H1 (cell line): Measurements from ENCODE around the gene CARD11. TPM values are rescaled to one million over a fixed set of nuclear protein-coding genes. Genes with fewer than 3 reads are reported as not detected.

Experiments
- CTCF ChIA-PET: fragments of 300-600 bp; sonication (Branson Sonifier 250); formaldehyde crosslinking; loops from one replicate; lab custom pipeline; 2021; ENCODE audit not compliant: partially characterized antibody; lab: Charles Lee
- POLR2A ChIA-PET: fragments of 300-600 bp; sonication (Branson Sonifier 250); formaldehyde crosslinking; loops from one replicate; lab custom pipeline; 2021; ENCODE audit warnings: inconsistent platforms; ENCODE audit not compliant: partially characterized antibody; lab: Charles Lee
- DNase-seq, 2 experiments: peaks; one replicate each; pipeline versions ENCODE4 v3.0.0 to v3.0.0-alpha.2; 2010 to 2022; ENCODE audit warnings: low spot score in 2 of 2, low read depth in 1 of 2, mixed read lengths in 1 of 2
- FAIRE-seq: peaks from 2 replicates; lab custom pipeline; 2011; peaks lifted over from hg19 to GRCh38; lab: Jason Lieb, UNC
- H2AFZ ChIP-seq: 2 replicates; pipeline ENCODE4 v1.8.1; 2012; ENCODE audit warnings: low read length, inconsistent platforms
- H2AK5ac ChIP-seq: 2 replicates; pipeline ENCODE4 v1.6.1; 2013; ENCODE audit warnings: low read depth, low read length
- H2BK120ac ChIP-seq: replicated peaks from 2 replicates; pipeline ENCODE3; 2013; ENCODE audit warnings: low read depth, low read length, inconsistent platforms
- H2BK12ac ChIP-seq: 2 replicates; pipeline ENCODE4 v1.6.1; 2013; ENCODE audit warnings: low read depth, low read length
- H2BK15ac ChIP-seq: 2 replicates; pipeline ENCODE4 v1.6.1; 2013; ENCODE audit warnings: low read length
- H2BK20ac ChIP-seq: 2 replicates; pipeline ENCODE4 v1.6.1; 2013; ENCODE audit warnings: low read length
- H2BK5ac ChIP-seq: 2 replicates; pipeline ENCODE4 v1.6.1; 2013; ENCODE audit warnings: low read depth, low read length
- H3K14ac ChIP-seq: 2 replicates; pipeline ENCODE4 v1.6.1; 2013; ENCODE audit warnings: inconsistent platforms; ENCODE audit not compliant: insufficient read length
- H3K18ac ChIP-seq: 2 replicates; pipeline ENCODE4 v1.6.1; 2013; ENCODE audit warnings: low read length; ENCODE audit errors: extremely low read depth
- H3K23ac ChIP-seq: 2 replicates; pipeline ENCODE4 v1.6.1; 2013; ENCODE audit warnings: inconsistent platforms; ENCODE audit not compliant: insufficient read length
- H3K23me2 ChIP-seq: 2 replicates; pipeline ENCODE4 v1.6.1; 2013; ENCODE audit warnings: low read depth, low read length
- H3K27ac ChIP-seq: 2 replicates; pipeline ENCODE4 v1.6.1; 2011; ENCODE audit warnings: low read depth, low read length, inconsistent platforms
- H3K27me3 ChIP-seq, 4 experiments: replicated peaks in 1 of 4; 1 replicate in 1 of 4; 2 replicates in 3 of 4; pipeline versions ENCODE4 v1.6.1 to v1.8.1; 2011 to 2013; ENCODE audit warnings: low read length in 3 of 4, mild to moderate bottlenecking in 3 of 4, inconsistent platforms in 2 of 4, mixed read lengths in 2 of 4, moderate library complexity in 1 of 4; ENCODE audit not compliant: control insufficient read depth in 3 of 4, insufficient read depth in 3 of 4; ENCODE audit errors: extremely low read depth in 1 of 4
- H3K36me3 ChIP-seq, 4 experiments: 2 replicates each; pipeline versions ENCODE4 v1.6.1 to v1.8.1; 2011 to 2013; ENCODE audit warnings: mild to moderate bottlenecking in 4 of 4, low read length in 3 of 4, moderate library complexity in 2 of 4, control low read depth in 1 of 4, inconsistent platforms in 1 of 4; ENCODE audit not compliant: insufficient read depth in 4 of 4, control insufficient read depth in 2 of 4
- H3K4ac ChIP-seq: replicated peaks from 2 replicates; pipeline ENCODE3; 2013; ENCODE audit warnings: low read length, low read depth, mixed read lengths, inconsistent platforms; ENCODE audit not compliant: insufficient read length
- H3K4me1 ChIP-seq, 4 experiments: replicated peaks in 1 of 4; 1 replicate in 1 of 4; 2 replicates in 3 of 4; pipeline versions ENCODE4 v1.6.1 to v1.8.1; 2011 to 2013; ENCODE audit warnings: low read length in 3 of 4, inconsistent platforms in 2 of 4, mixed read lengths in 1 of 4; ENCODE audit not compliant: insufficient read depth in 4 of 4, control insufficient read depth in 3 of 4
- H3K4me2 ChIP-seq, 2 experiments: 2 replicates each; pipeline versions ENCODE4 v1.6.1 to v1.8.1; 2011 to 2013; ENCODE audit warnings: low read depth in 2 of 2, low read length in 2 of 2, control low read depth in 1 of 2, inconsistent platforms in 1 of 2, mild to moderate bottlenecking in 1 of 2; ENCODE audit not compliant: insufficient read depth in 1 of 2
- H3K4me3 ChIP-seq, 4 experiments: fragments of 200-600, 300-600 bp in 1 of 4; sonication (generic), shearing (Covaris generic), sonication (Bioruptor Twin) in 1 of 4; 2 replicates each; pipeline versions ENCODE4 v1.5.1 to v1.8.1; 2011 to 2016; ENCODE audit warnings: low read length in 4 of 4, low read depth in 3 of 4, control low read depth in 2 of 4, inconsistent platforms in 2 of 4, mild to moderate bottlenecking in 2 of 4, mixed read lengths in 1 of 4, moderate library complexity in 1 of 4; ENCODE audit not compliant: insufficient read depth in 2 of 4; ENCODE audit errors: extremely low read depth in 1 of 4
- H3K56ac ChIP-seq: replicated peaks from 2 replicates; pipeline ENCODE3; 2013; ENCODE audit warnings: low read depth, mild to moderate bottlenecking, mixed read lengths, low read length, inconsistent platforms; ENCODE audit not compliant: insufficient read length
- H3K79me1 ChIP-seq: 2 replicates; pipeline ENCODE4 v1.6.1; 2013; ENCODE audit warnings: low read depth, low read length, control low read depth
- H3K79me2 ChIP-seq, 2 experiments: 2 replicates each; pipeline versions ENCODE4 v1.6.1 to v1.8.1; 2012 to 2013; ENCODE audit warnings: low read length in 2 of 2, mild to moderate bottlenecking in 2 of 2, inconsistent platforms in 1 of 2; ENCODE audit not compliant: insufficient read depth in 2 of 2, control insufficient read depth in 1 of 2
- H3K9ac ChIP-seq, 4 experiments: replicated peaks in 1 of 4; 1 replicate in 1 of 4; 2 replicates in 3 of 4; pipeline versions ENCODE4 v1.6.1 to v1.8.1; 2011 to 2013; ENCODE audit warnings: low read depth in 3 of 4, low read length in 3 of 4, control low read depth in 2 of 4, mild to moderate bottlenecking in 2 of 4, moderate library complexity in 2 of 4, inconsistent platforms in 1 of 4; ENCODE audit errors: extremely low read depth in 1 of 4
- H3K9me3 ChIP-seq, 2 experiments: 2 replicates each; pipeline versions ENCODE4 v1.6.1 to v1.8.1; 2012 to 2013; ENCODE audit warnings: mild to moderate bottlenecking in 2 of 2, moderate library complexity in 2 of 2, control low read depth in 1 of 2, inconsistent platforms in 1 of 2, low read depth in 1 of 2, low read length in 1 of 2, mixed read lengths in 1 of 2; ENCODE audit not compliant: insufficient read depth in 2 of 2
- H4K20me1 ChIP-seq, 2 experiments: replicated peaks in 1 of 2; 2 replicates each; pipeline versions ENCODE3 to v1.8.1; 2011 to 2013; ENCODE audit warnings: inconsistent platforms in 2 of 2, low read length in 2 of 2, mild to moderate bottlenecking in 1 of 2; ENCODE audit not compliant: insufficient read depth in 2 of 2, control insufficient read depth in 1 of 2
- H4K5ac ChIP-seq: 2 replicates; pipeline ENCODE4 v1.6.1; 2013; ENCODE audit warnings: low read length, low read depth, mixed read lengths, inconsistent platforms; ENCODE audit not compliant: insufficient read length
- H4K8ac ChIP-seq: 2 replicates; pipeline ENCODE4 v1.8.0; 2013; ENCODE audit warnings: mild to moderate bottlenecking, moderate library complexity, low read length, inconsistent platforms; ENCODE audit not compliant: insufficient read depth; ENCODE audit errors: extremely low read depth
- H4K91ac ChIP-seq: replicated peaks from 2 replicates; pipeline ENCODE3; 2013; ENCODE audit warnings: low read length, mixed read lengths, inconsistent platforms; ENCODE audit not compliant: insufficient read length
- ATF2 ChIP-seq: IDR thresholded peaks from 2 replicates; pipeline ENCODE4 v1.6.1; 2012; ENCODE audit warnings: low read length, inconsistent platforms
- BCL11A ChIP-seq, 2 experiments: IDR thresholded peaks; one replicate each; pipeline ENCODE4 v1.6.1; 2011; ENCODE audit warnings: low read depth in 2 of 2, low read length in 2 of 2, mild to moderate bottlenecking in 2 of 2
- RNF2 ChIP-seq: fragments of 200-900, 300-1000 bp; sonication (generic); IDR thresholded peaks from 2 replicates; pipeline ENCODE4 v1.7.1; 2016; ENCODE audit warnings: borderline replicate concordance, low read depth, mild to moderate bottlenecking, antibody characterized with exemption, low read length; ENCODE audit not compliant: poor library complexity, severe bottlenecking; ENCODE audit errors: missing control alignments
- ZNF274 ChIP-seq: IDR thresholded peaks from 2 replicates; pipeline ENCODE4 v1.7.0; 2012; ENCODE audit warnings: low read length, borderline replicate concordance; ENCODE audit errors: extremely low read depth
- WGBS, 2 experiments: shearing (Covaris generic) in 1 of 2; methylation state at CpG; one replicate each; pipeline versions ENCODE4 v1.1.6 to v1.1.7; 2013 to 2015; ENCODE audit warnings: low lambda C conversion rate in 2 of 2, mixed read lengths in 2 of 2, inconsistent platforms in 1 of 2, low coverage in 1 of 2, missing lambda C conversion rate in 1 of 2; ENCODE audit not compliant: insufficient replicate concordance in 2 of 2, insufficient coverage in 1 of 2, insufficient read length in 1 of 2; ENCODE audit errors: extremely low coverage in 1 of 2, missing lambda C conversion rate in 1 of 2; 5-methylcytosine and 5-hydroxymethylcytosine counted together
- polyA plus RNA-seq, 7 experiments: library from polyadenylated mRNA; depleted of rRNA in 3 of 7; stranded (reverse) in 5 of 7; unstranded in 2 of 7; fragments of >200 nt in 5 of 7; fragments of 200-250 nt in 2 of 7; gene quantifications; 1 replicate in 5 of 7; 2 replicates in 1 of 7; 4 replicates in 1 of 7; pipeline versions ENCODE4 v1.2.1 to v1.2.3, GENCODE V29; 2011 to 2013; ENCODE audit warnings: missing spikeins in 2 of 7, mixed read lengths in 2 of 7
- total RNA-seq: library from RNA; stranded (reverse); fragmentation: NEBNext Ultra II Directional; extraction: Animal tissue kit (Norgen Biotek cat#: 25700); gene quantifications from 2 replicates; pipeline ENCODE4 v1.2.1, GENCODE V29; 2021
- TF ChIP-seq, protein P1 (sequence below), 3 experiments: IDR thresholded peaks; 1 replicate in 2 of 3; 2 replicates in 1 of 3; pipeline versions ENCODE4 v1.5.1 to v1.6.1; 2011; ENCODE audit warnings: low read length in 3 of 3, mild to moderate bottlenecking in 3 of 3, inconsistent platforms in 2 of 3, low read depth in 1 of 3, moderate library complexity in 1 of 3; ENCODE audit not compliant: insufficient read depth in 1 of 3; ENCODE audit errors: control extremely low read depth in 1 of 3

The CARD11 gene
- total and polyA plus RNA-seq, 2 of the 8 experiments (the other 6 are each of a cell fraction or from before 2014, with no cell fraction given) = 12.6 to 29.8 TPM

- ChIA-PET CTCF (interaction anchor here (1.5 kb wide), 1 partner anchor 80 kb away, joined by 5 read pairs; no protein-coding TSS in a partner anchor), POLR2A (no interaction called here)
- Histone ChIP-seq H3K23me2 (no peaks in the 10 kb centered on the region), H3K56ac (no peak overlapping the region), H2BK120ac (no peak overlapping the region), H3K27ac (no peak overlapping the region), H3K14ac (no peak overlapping the region), H2BK15ac (no peak overlapping the region), H3K9me3 (no peaks in the 10 kb centered on the region), H3K18ac (no peak overlapping the region), H2BK12ac (no peak overlapping the region), H3K4me2 (no peak overlapping the region), H2AK5ac (no peak overlapping the region), H4K20me1 (no peaks in the 10 kb centered on the region), H4K91ac (no peak overlapping the region), H3K9ac (no peak overlapping the region), H3K79me1 (no peaks in the 10 kb centered on the region; the same call in 1 of the 2 replicates), H3K36me3 (no peaks in the 10 kb centered on the region), H3K23ac (no peak overlapping the region), H3K4ac (no peak overlapping the region), H2BK20ac (no peak overlapping the region), H4K5ac (no peak overlapping the region), H2AFZ (no peak overlapping the region), H3K4me3 (no peak overlapping the region), H4K8ac (no peak overlapping the region), H3K27me3 (no peaks in the 10 kb centered on the region), H3K79me2 (no peaks in the 10 kb centered on the region), H3K4me1 (no peaks in the 10 kb centered on the region), H2BK5ac (no peak overlapping the region)
- TF ChIP-seq ATF2 = no peak
- TF ChIP-seq RNF2 = no peak
- no peak for TF ChIP-seq BCL11A (IDR thresholded peaks at IDR 0.05; ENCODE audit: low read depth in 2 of 2, low read length in 2 of 2)
- TF ChIP-seq, protein P1, sequence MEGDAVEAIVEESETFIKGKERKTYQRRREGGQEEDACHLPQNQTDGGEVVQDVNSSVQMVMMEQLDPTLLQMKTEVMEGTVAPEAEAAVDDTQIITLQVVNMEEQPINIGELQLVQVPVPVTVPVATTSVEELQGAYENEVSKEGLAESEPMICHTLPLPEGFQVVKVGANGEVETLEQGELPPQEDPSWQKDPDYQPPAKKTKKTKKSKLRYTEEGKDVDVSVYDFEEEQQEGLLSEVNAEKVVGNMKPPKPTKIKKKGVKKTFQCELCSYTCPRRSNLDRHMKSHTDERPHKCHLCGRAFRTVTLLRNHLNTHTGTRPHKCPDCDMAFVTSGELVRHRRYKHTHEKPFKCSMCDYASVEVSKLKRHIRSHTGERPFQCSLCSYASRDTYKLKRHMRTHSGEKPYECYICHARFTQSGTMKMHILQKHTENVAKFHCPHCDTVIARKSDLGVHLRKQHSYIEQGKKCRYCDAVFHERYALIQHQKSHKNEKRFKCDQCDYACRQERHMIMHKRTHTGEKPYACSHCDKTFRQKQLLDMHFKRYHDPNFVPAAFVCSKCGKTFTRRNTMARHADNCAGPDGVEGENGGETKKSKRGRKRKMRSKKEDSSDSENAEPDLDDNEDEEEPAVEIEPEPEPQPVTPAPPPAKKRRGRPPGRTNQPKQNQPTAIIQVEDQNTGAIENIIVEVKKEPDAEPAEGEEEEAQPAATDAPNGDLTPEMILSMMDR (IDR thresholded peaks at IDR 0.05; ENCODE audit: control extremely low read depth in 1 of 3, insufficient read depth in 1 of 3, low read depth in 1 of 3, low read length in 3 of 3) = no peak
- no peak for TF ChIP-seq ZNF274
- WGBS, 2 experiments = 92% methylated on average over 14 of the region's 14 CpGs; no CpG with 5 or more reads in 1 of the 2 experiments
- DNase-seq (no peak), FAIRE-seq (no peak)
Measured at GRCh38 chr7:2985866-2986265, 57.8 kb downstream of the CARD11 start.
